ENCODE measurements around the gene PTPRC. TPM values are rescaled to one million over a fixed set of nuclear protein-coding genes. Genes with fewer than 3 reads are reported as not detected.

PTPRC gene
- total and polyA plus RNA-seq, 2 donors (not counting 3 experiments of a cell fraction or from before 2014, with no cell fraction given): not detected

DNA sequence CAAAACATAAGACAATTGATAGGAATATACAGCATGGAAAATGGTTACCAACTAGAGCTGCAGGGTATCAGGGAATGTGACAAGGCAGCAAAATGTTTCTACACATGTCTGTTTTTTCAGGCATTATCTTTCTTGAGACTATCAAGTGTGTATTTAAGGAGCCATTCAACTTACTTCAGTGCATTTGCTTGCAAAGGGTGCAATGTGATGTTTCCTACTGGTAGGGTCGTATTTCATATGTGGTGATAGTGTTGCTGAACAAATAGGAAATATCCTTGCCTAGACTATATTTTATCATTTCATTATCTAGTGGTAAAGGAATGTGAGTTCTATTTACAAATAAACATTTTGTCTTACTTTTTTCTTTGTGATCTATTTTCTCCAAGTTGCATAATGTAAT is 42.4 kb downstream of the PTPRC start:
- no peak overlapping the region for H3K27ac ChIP-seq (ENCODE audit: insufficient read depth, low read depth, low read length)
- no peaks in the 10 kb centered on the region for H3K9me3 ChIP-seq (replicated peaks; ENCODE audit: control insufficient read depth, insufficient read depth, low read length)
- H3K9ac ChIP-seq (replicated peaks; ENCODE audit: extremely low read depth, insufficient read depth, low read length): no peak overlapping the region
- H3K9me1 ChIP-seq (replicated peaks; ENCODE audit: control insufficient read depth, extremely low read depth, insufficient read depth, low read length): no peaks in the 10 kb centered on the region
- POLR2A ChIA-PET: no interaction called here
- CTCF ChIA-PET: interaction anchor here (0.8 to 2.3 kb wide), 9 partner anchors 9 to 1159 kb away, joined by 3 to 10 read pairs (median 5); partner anchors contain the start of gene LHX9
- no peak overlapping the region for H3K4me2 ChIP-seq (ENCODE audit: insufficient read depth, low read length)
- H3K27me3 ChIP-seq (ENCODE audit: control insufficient read depth in 2 of 2, insufficient read depth in 2 of 2, low read length in 2 of 2): no peaks in the 10 kb centered on the region
- no TSS peak for BruUV-seq (replicated peaks)
- DNase-seq (ENCODE audit: low read depth, low spot score) (peak; percentile 11), FAIRE-seq (no peak)
- no peak overlapping the region for H3K4me3 ChIP-seq (replicated peaks in 1 of 3; ENCODE audit: insufficient read depth in 1 of 3, low read depth in 1 of 3, low read length in 3 of 3)
- no peak overlapping the region for H2AFZ ChIP-seq (ENCODE audit: low read depth, low read length)
- peaks cover 9% of the 10 kb centered on the region for H3K4me1 ChIP-seq (ENCODE audit: control insufficient read depth, extremely low read depth, insufficient read depth, low read length)
- no peaks in the 10 kb centered on the region for H3K36me3 ChIP-seq (ENCODE audit: control insufficient read depth in 2 of 2, extremely low read depth in 1 of 2, insufficient read depth in 2 of 2, low read length in 2 of 2)
- dilution Hi-C loops (cut with MboI; ENCODE audit: extremely low pct_ligation_motif_present, low sequenced_read_pairs): no loop called here
- no peaks in the 10 kb centered on the region for H3K79me2 ChIP-seq (ENCODE audit: control insufficient read depth, insufficient read depth, low read length)
- TF ChIP-seq FOS (IDR thresholded peaks at IDR 0.05; ENCODE audit: borderline replicate concordance, insufficient read depth, low read length): no peak
- no peak for TF ChIP-seq EZH2 (IDR thresholded peaks at IDR 0.05; ENCODE audit: borderline replicate concordance, low read depth, low read length, severe bottlenecking)
- TF ChIP-seq GATA2 (IDR thresholded peaks at IDR 0.05; ENCODE audit: insufficient read depth, insufficient read length, low read depth, low read length): no peak
- TF ChIP-seq MYC (IDR thresholded peaks at IDR 0.05; ENCODE audit: low read depth, low read length): no peak
- TF ChIP-seq, protein P1, sequence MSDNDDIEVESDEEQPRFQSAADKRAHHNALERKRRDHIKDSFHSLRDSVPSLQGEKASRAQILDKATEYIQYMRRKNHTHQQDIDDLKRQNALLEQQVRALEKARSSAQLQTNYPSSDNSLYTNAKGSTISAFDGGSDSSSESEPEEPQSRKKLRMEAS (IDR thresholded peaks at IDR 0.05; ENCODE audit: insufficient read depth, insufficient read length): no peak
- TF ChIP-seq CTCF (IDR thresholded peaks at IDR 0.05; ENCODE audit: extremely low read depth in 1 of 2, insufficient read depth in 1 of 2, low read depth in 1 of 2, low read length in 2 of 2): no peak
- no peak for TF ChIP-seq JUN (IDR thresholded peaks at IDR 0.05; ENCODE audit: borderline replicate concordance, insufficient read depth, insufficient read length, low read depth)
- no peak for TF ChIP-seq POLR2AphosphoS5 (IDR thresholded peaks at IDR 0.05; ENCODE audit: insufficient read depth, low read depth, low read length)
- no peak for TF ChIP-seq POLR2A (IDR thresholded peaks at IDR 0.05; ENCODE audit: low read depth, low read length)
- H4K20me1 ChIP-seq (replicated peaks; ENCODE audit: control insufficient read depth, extremely low read depth, insufficient read depth, low read length): no peaks in the 10 kb centered on the region
- intact Hi-C loops (cut with micrococcal nuclease): loop anchor here (10.0 kb wide), 3 partner anchors 326 to 1276 kb away; no protein-coding TSS in a partner anchor
